B cell (primary cell): ENCODE measurements around the gene FABP6. TPM values are rescaled to one million over a fixed set of nuclear protein-coding genes. Genes with fewer than 3 reads are reported as not detected.

Experiments used
- ATAC-seq: fragments of 200-7000 bp; cut with Tn5 transposase; one replicate; pipeline ENCODE4 v1.10.0; 2021; ENCODE audit warnings: low read depth, mild to moderate bottlenecking, moderate number of reproducible peaks, moderate library complexity
- CTCF ChIA-PET: fragments of 350-600 bp; sonication (Branson Sonifier 250); formaldehyde crosslinking; loops from one replicate; lab custom pipeline; 2021; ENCODE audit warnings: antibody characterized with exemption, inconsistent platforms; lab: Charles Lee
- POLR2A ChIA-PET: fragments of 350-600 bp; sonication (Branson Sonifier 250); formaldehyde crosslinking; loops from one replicate; lab custom pipeline; 2021; ENCODE audit warnings: antibody characterized with exemption; lab: Charles Lee
- DNase-seq: peaks from one replicate; pipeline ENCODE4 v3.0.0; 2013
- H2AFZ ChIP-seq: 2 replicates; pipeline ENCODE4 v1.6.1; 2012; ENCODE audit warnings: mild to moderate bottlenecking, low read depth, low read length; ENCODE audit not compliant: insufficient read depth, poor library complexity, severe bottlenecking
- H3K27ac ChIP-seq, 2 donors: 1 replicate in 1 of 2; 2 replicates in 1 of 2; pipeline ENCODE4 v1.5.1; 2012 to 2013; ENCODE audit warnings: low read length in 2 of 2, mild to moderate bottlenecking in 2 of 2, moderate library complexity in 1 of 2
- H3K27me3 ChIP-seq, 4 experiments: fragments of 200-600 bp in 1 of 4; sonication (generic) in 1 of 4; replicated peaks in 1 of 4; 1 replicate in 2 of 4; 2 replicates in 2 of 4; pipeline versions ENCODE4 v1.6.1 to v1.7.0; 2013 to 2016; ENCODE audit warnings: low read length in 3 of 4, mild to moderate bottlenecking in 2 of 4, mixed read lengths in 1 of 4, moderate library complexity in 1 of 4; ENCODE audit not compliant: insufficient read depth in 4 of 4, control insufficient read depth in 3 of 4; ENCODE audit errors: control extremely low read depth in 1 of 4
- H3K36me3 ChIP-seq, 2 experiments: replicated peaks in 1 of 2; 1 replicate in 1 of 2; 2 replicates in 1 of 2; pipeline versions ENCODE4 v1.6.1 to v1.7.1; 2013; ENCODE audit warnings: low read length in 1 of 2; ENCODE audit not compliant: insufficient read depth in 2 of 2, control insufficient read depth in 1 of 2; ENCODE audit errors: control extremely low read depth in 1 of 2, extremely low read depth in 1 of 2
- H3K4me1 ChIP-seq, 2 donors: fragments of 200-600 bp in 1 of 2; sonication (generic) in 1 of 2; 1 replicate in 1 of 2; 2 replicates in 1 of 2; pipeline versions ENCODE4 v1.5.1 to v1.6.1; 2013 to 2017; ENCODE audit warnings: low read length in 2 of 2; ENCODE audit not compliant: control insufficient read depth in 2 of 2, insufficient read depth in 2 of 2
- H3K4me2 ChIP-seq: replicated peaks from 2 replicates; pipeline ENCODE3; 2012; ENCODE audit warnings: mild to moderate bottlenecking, low read depth, low read length; ENCODE audit not compliant: poor library complexity, severe bottlenecking
- H3K4me3 ChIP-seq, 5 experiments: fragments of 200-600 bp in 1 of 5; sonication (generic) in 1 of 5; 1 replicate in 3 of 5; 2 replicates in 2 of 5; pipeline versions ENCODE4 v1.5.1 to v1.7.0; 2011 to 2016; ENCODE audit warnings: low read length in 4 of 5, mild to moderate bottlenecking in 4 of 5, low read depth in 2 of 5, control low read depth in 1 of 5, moderate library complexity in 1 of 5; ENCODE audit not compliant: insufficient read depth in 1 of 5; ENCODE audit errors: control extremely low read depth in 1 of 5, extremely low read depth in 1 of 5
- H3K79me2 ChIP-seq: fragments of 200-600 bp; sonication (generic); one replicate; pipeline ENCODE4 v1.6.0; 2016; ENCODE audit warnings: low read length; ENCODE audit not compliant: control insufficient read depth, insufficient read depth
- H3K9ac ChIP-seq: fragments of 200-600 bp; sonication (generic); 2 replicates; pipeline ENCODE4 v1.6.1; 2017; ENCODE audit warnings: mild to moderate bottlenecking, low read length, moderate library complexity
- H3K9me3 ChIP-seq, 3 donors: one replicate each; pipeline versions ENCODE4 v1.6.1 to v1.7.1; 2013; ENCODE audit warnings: low read length in 2 of 3; ENCODE audit not compliant: control insufficient read depth in 2 of 3, insufficient read depth in 1 of 3; ENCODE audit errors: control extremely low read depth in 1 of 3
- H4K20me1 ChIP-seq: 2 replicates; pipeline ENCODE4 v1.6.0; 2012; ENCODE audit warnings: mild to moderate bottlenecking, low read length; ENCODE audit not compliant: insufficient read depth, control insufficient read depth, poor library complexity, severe bottlenecking
- H3K27ac Mint-ChIP-seq: one replicate; pipeline ENCODE4 v1.8.0; 2021; ENCODE audit warnings: mixed read lengths
- H3K27me3 Mint-ChIP-seq: one replicate; pipeline ENCODE4 v1.8.0; 2021; ENCODE audit warnings: mixed read lengths
- H3K4me1 Mint-ChIP-seq: one replicate; pipeline ENCODE4 v1.8.0; 2021; ENCODE audit warnings: mixed read lengths
- H3K4me3 Mint-ChIP-seq: one replicate; pipeline ENCODE4 v1.8.0; 2021; ENCODE audit warnings: mixed read lengths
- H3K9me3 Mint-ChIP-seq: one replicate; pipeline ENCODE4 v1.8.0; 2022; ENCODE audit warnings: mixed read lengths; ENCODE audit not compliant: insufficient read depth
- EZH2 ChIP-seq: IDR thresholded peaks from 2 replicates; pipeline ENCODE4 v1.6.1; 2012; ENCODE audit warnings: borderline replicate concordance, low read depth, mild to moderate bottlenecking, moderate library complexity, low read length; ENCODE audit not compliant: insufficient read depth, poor library complexity, severe bottlenecking
- WGBS: methylation state at CpG from one replicate; pipeline ENCODE4 v1.1.5; 2013; ENCODE audit warnings: missing lambda C conversion rate; ENCODE audit not compliant: insufficient coverage; 5-methylcytosine and 5-hydroxymethylcytosine counted together
- intact Hi-C: fragments of 100-400 bp; cut with micrococcal nuclease; formaldehyde crosslinking; loops from one replicate; pipeline ENCODE4 v1.10.0; 2022
- polyA plus RNA-seq: library from polyadenylated mRNA; depleted of rRNA; stranded (reverse); fragments of >200 nt; gene quantifications from 2 replicates; pipeline ENCODE4 v1.2.3, GENCODE V29; 2012
- total RNA-seq, 2 donors: library from RNA; stranded (reverse); fragments of 120-200 nt in 1 of 2; gene quantifications; 1 replicate in 1 of 2; 2 replicates in 1 of 2; pipeline versions ENCODE4 v1.2.3 to v1.2.4, GENCODE V29; 2013 to 2022
- TF ChIP-seq, protein P1 (sequence below): fragments of 200-600 bp; IDR thresholded peaks from one replicate; pipeline ENCODE4 v1.8.0; 2022; ENCODE audit warnings: antibody characterized with exemption, mild to moderate bottlenecking

The FABP6 gene
- total and polyA plus RNA-seq, 2 donors (not counting 1 experiment from before 2014, with no cell fraction given): not detected

DNA sequence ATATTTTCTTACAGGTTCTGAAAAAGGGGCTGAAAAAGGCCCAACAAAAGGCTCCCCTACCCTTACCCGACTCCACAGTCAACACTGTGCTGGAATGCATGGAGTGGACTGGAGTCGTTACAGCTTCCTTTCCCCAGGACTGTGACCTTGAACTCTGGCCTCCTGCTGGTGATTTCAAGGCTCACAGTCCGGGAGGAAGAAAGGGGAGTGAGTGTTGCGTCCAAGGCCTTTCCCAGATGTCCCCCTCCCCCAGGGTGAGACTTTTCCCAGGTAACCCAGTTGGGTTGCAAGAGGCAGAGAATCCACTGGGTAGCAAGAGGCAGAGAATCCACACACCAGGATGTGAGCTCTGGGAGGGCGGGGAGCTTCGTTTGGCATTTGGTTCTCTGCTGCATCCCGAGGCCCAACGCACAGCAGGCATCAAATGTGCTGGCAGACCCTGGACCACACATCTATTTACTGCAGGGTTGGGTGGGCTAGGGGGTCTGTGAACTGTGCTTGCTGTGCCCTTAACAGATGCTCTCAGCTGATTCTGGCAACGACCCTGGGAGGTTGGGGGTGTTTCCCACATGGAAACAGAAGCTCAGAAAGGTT lies 37.5 kb downstream of the FABP6 start:
- no peaks in the 10 kb centered on the region for H3K9me3 ChIP-seq
- TF ChIP-seq, protein P1, sequence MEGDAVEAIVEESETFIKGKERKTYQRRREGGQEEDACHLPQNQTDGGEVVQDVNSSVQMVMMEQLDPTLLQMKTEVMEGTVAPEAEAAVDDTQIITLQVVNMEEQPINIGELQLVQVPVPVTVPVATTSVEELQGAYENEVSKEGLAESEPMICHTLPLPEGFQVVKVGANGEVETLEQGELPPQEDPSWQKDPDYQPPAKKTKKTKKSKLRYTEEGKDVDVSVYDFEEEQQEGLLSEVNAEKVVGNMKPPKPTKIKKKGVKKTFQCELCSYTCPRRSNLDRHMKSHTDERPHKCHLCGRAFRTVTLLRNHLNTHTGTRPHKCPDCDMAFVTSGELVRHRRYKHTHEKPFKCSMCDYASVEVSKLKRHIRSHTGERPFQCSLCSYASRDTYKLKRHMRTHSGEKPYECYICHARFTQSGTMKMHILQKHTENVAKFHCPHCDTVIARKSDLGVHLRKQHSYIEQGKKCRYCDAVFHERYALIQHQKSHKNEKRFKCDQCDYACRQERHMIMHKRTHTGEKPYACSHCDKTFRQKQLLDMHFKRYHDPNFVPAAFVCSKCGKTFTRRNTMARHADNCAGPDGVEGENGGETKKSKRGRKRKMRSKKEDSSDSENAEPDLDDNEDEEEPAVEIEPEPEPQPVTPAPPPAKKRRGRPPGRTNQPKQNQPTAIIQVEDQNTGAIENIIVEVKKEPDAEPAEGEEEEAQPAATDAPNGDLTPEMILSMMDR: no peak
- no peak for TF ChIP-seq EZH2
- H3K27me3 ChIP-seq: peaks cover 0 to 6% (median 0%) of the 10 kb centered on the region in 4 experiments
- Mint-ChIP-seq H3K27ac (no peak overlapping the region), H3K27me3 (peaks cover 26% of the 10 kb centered on the region), H3K4me3 (no peak overlapping the region), H3K9me3 (no peaks in the 10 kb centered on the region), H3K4me1 (peaks cover 19% of the 10 kb centered on the region)
- H3K4me1 ChIP-seq: peaks cover 18 to 19% of the 10 kb centered on the region in 2 donors
- H3K36me3 ChIP-seq: no peaks in the 10 kb centered on the region
- DNase-seq: no peak
- H2AFZ ChIP-seq: no peak overlapping the region
- H3K4me2 ChIP-seq: no peak overlapping the region
- H3K27ac ChIP-seq: no peak overlapping the region
- no peak for ATAC-seq
- 94% methylated on average over 6 of the region's 9 CpGs for WGBS
- no peaks in the 10 kb centered on the region for H3K79me2 ChIP-seq
- no peak overlapping the region for H3K4me3 ChIP-seq
- no peaks in the 10 kb centered on the region for H4K20me1 ChIP-seq
- no peak overlapping the region for H3K9ac ChIP-seq
- intact Hi-C loops: no loop called here
- POLR2A ChIA-PET: no interaction called here
- CTCF ChIA-PET: no interaction called here

DNA sequence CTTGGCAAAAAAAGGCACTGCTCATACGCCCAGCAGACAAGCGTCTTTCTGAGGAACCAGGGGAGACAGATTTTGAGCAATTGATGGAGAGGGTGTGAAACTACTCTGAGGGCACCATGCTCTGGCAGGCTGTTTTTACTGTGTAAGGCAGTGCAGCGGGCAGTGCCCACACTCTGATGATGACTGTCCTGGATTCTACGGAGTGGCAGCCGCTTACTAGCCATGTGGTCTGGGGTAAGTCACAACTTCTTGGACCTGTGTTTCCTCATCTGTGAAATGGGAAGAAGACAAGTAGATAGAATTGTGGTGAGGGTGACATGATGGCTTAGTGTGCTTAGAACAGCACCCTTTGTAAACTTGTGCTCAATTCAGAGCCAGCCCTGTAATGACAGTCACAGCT lies 38.8 kb downstream of the FABP6 start:
- no peaks in the 10 kb centered on the region for H3K9me3 ChIP-seq
- H3K27me3 Mint-ChIP-seq: peaks cover 21% of the 10 kb centered on the region
- CTCF ChIA-PET: no interaction called here
- no peak overlapping the region for H3K4me3 ChIP-seq
- no peak overlapping the region for H3K4me3 Mint-ChIP-seq
- no peaks in the 10 kb centered on the region for H3K36me3 ChIP-seq
- intact Hi-C loops: no loop called here
- H3K27me3 ChIP-seq: no peaks in the 10 kb centered on the region
- no peaks in the 10 kb centered on the region for H4K20me1 ChIP-seq
- H3K9me3 Mint-ChIP-seq: no peaks in the 10 kb centered on the region
- H3K27ac ChIP-seq: no peak overlapping the region
- no peak overlapping the region for H3K27ac Mint-ChIP-seq
- H2AFZ ChIP-seq: no peak overlapping the region
- no peak overlapping the region for H3K4me2 ChIP-seq
- POLR2A ChIA-PET: no interaction called here
- TF ChIP-seq, protein P1: no peak
- no peak for TF ChIP-seq EZH2
- no peak overlapping the region for H3K9ac ChIP-seq
- 71% methylated on average over 5 of the region's 5 CpGs for WGBS
- peaks cover 11 to 13% of the 10 kb centered on the region in 2 donors for H3K4me1 ChIP-seq
- H3K79me2 ChIP-seq: no peaks in the 10 kb centered on the region
- peaks cover 9% of the 10 kb centered on the region for H3K4me1 Mint-ChIP-seq
- ATAC-seq (no peak), DNase-seq (no peak)
